Thoracic aorta (tissue), 2 donors: ENCODE measurements around the gene SAMD4A. TPM values are rescaled to one million over a fixed set of nuclear protein-coding genes. Genes with fewer than 3 reads are reported as not detected.

Source experiments
- ATAC-seq: fragments of 150-250 bp; one replicate; pipeline ENCODE4 v1.8.0; 2017; ENCODE audit warnings: low read depth; ENCODE audit not compliant: insufficient number of reproducible peaks, low FRiP score
- DNase-seq: peaks from one replicate; pipeline ENCODE4 v3.0.0-alpha.2; 2020; ENCODE audit warnings: low spot score
- H3K27ac ChIP-seq, 2 donors: fragments of 200-600 bp; sonication (generic); 1 replicate in 1 of 2; 2 replicates in 1 of 2; pipeline ENCODE4 v1.5.1; 2016; ENCODE audit warnings: mild to moderate bottlenecking in 2 of 2, moderate library complexity in 2 of 2
- H3K27me3 ChIP-seq: fragments of 200-600 bp; sonication (generic); replicated peaks from 2 replicates; pipeline ENCODE4 v1.6.0; 2016; ENCODE audit warnings: mild to moderate bottlenecking; ENCODE audit not compliant: insufficient read depth
- H3K36me3 ChIP-seq: fragments of 200-600 bp; sonication (generic); one replicate; pipeline ENCODE4 v1.5.1; 2016
- H3K4me1 ChIP-seq, 2 donors: fragments of 200-600 bp; sonication (generic); 1 replicate in 1 of 2; 2 replicates in 1 of 2; pipeline versions ENCODE4 v1.5.1 to v1.6.0; 2016; ENCODE audit warnings: low read depth in 2 of 2, mild to moderate bottlenecking in 1 of 2; ENCODE audit not compliant: control insufficient read depth in 1 of 2
- H3K4me3 ChIP-seq: fragments of 200-600 bp; sonication (generic); 2 replicates; pipeline ENCODE4 v1.5.1; 2016; ENCODE audit warnings: mild to moderate bottlenecking
- H3K9me3 ChIP-seq: fragments of 200-600 bp; sonication (generic); 2 replicates; pipeline ENCODE4 v1.5.1; 2016
- CTCF ChIP-seq: fragments of 200-600 bp; sonication (generic); IDR thresholded peaks from one replicate; pipeline ENCODE4 v1.5.1; 2019; ENCODE audit warnings: antibody characterized with exemption
- total RNA-seq, 2 donors: library from RNA; depleted of rRNA; stranded (reverse); fragments of >200 nt; gene quantifications; one replicate each; pipeline versions ENCODE4 v1.1.0 to v1.2.3, GENCODE V29; 2016

Gene SAMD4A
- total RNA-seq, 2 donors from 2014 or later: 142 to 172 TPM

- Histone ChIP-seq H3K4me3 (peak overlapping the region; percentile 61), H3K9me3 (no peaks in the 10 kb centered on the region), H3K4me1 (peaks cover 45 to 77% of the 10 kb centered on the region in 2 donors), H3K27me3 (no peaks in the 10 kb centered on the region), H3K27ac (peak overlapping the region; percentile 90), H3K36me3 (no peaks in the 10 kb centered on the region)
- TF ChIP-seq CTCF: no peak
- DNase-seq (no peak), ATAC-seq (no peak)
Measured at GRCh38 chr14:54651649-54652048, 84.7 kb downstream of the SAMD4A start.

- Histone ChIP-seq H3K4me3 (peak overlapping the region; percentile 61), H3K4me1 (peaks cover 45 to 72% of the 10 kb centered on the region in 2 donors), H3K27me3 (no peaks in the 10 kb centered on the region), H3K9me3 (no peaks in the 10 kb centered on the region), H3K27ac (peak overlapping the region; percentile 90), H3K36me3 (no peaks in the 10 kb centered on the region)
- peak; percentile 70 for ATAC-seq
- DNase-seq: peak; percentile 73
- TF ChIP-seq CTCF: no peak
Measured at GRCh38 chr14:54652188-54652587, 85.3 kb downstream of the SAMD4A start.

GRCh38 chr14:54652605-54653052 is 85.7 kb downstream of the SAMD4A start:
- no peaks in the 10 kb centered on the region for H3K27me3 ChIP-seq
- DNase-seq (no peak), ATAC-seq (peak; percentile 7)
- no peak for TF ChIP-seq CTCF
- no peaks in the 10 kb centered on the region for H3K9me3 ChIP-seq
- no peaks in the 10 kb centered on the region for H3K36me3 ChIP-seq
- H3K4me1 ChIP-seq: peaks cover 45 to 67% of the 10 kb centered on the region in 2 donors
- peak overlapping the region; percentile 61 for H3K4me3 ChIP-seq
- H3K27ac ChIP-seq: peak overlapping the region; percentile 90

GRCh38 chr14:54653712-54654469 is 87.0 kb downstream of the SAMD4A start:
- Histone ChIP-seq H3K4me1 (peaks cover 43 to 59% of the 10 kb centered on the region in 2 donors), H3K27ac (peak overlapping the region; percentile 90), H3K36me3 (no peaks in the 10 kb centered on the region), H3K27me3 (no peaks in the 10 kb centered on the region), H3K4me3 (no peak overlapping the region), H3K9me3 (no peaks in the 10 kb centered on the region)
- ATAC-seq (peak; percentile 19), DNase-seq (no peak)
- TF ChIP-seq CTCF: no peak

GRCh38 chr14:54654605-54655004 is 87.7 kb downstream of the SAMD4A start:
- no peak for DNase-seq
- Histone ChIP-seq H3K27me3 (no peaks in the 10 kb centered on the region), H3K4me1 (peaks cover 37 to 53% of the 10 kb centered on the region in 2 donors), H3K9me3 (no peaks in the 10 kb centered on the region), H3K36me3 (no peaks in the 10 kb centered on the region), H3K4me3 (no peak overlapping the region), H3K27ac (peak overlapping the region; percentile 90)
- TF ChIP-seq CTCF: no peak
- ATAC-seq: no peak
